Keratinocyte (primary cell): ENCODE data around the gene GALNT2. TPM values are rescaled to one million over a fixed set of nuclear protein-coding genes. Genes with fewer than 3 reads are reported as not detected.
A peak's percentile ranks its signal among the peaks of the same experiment; 100 is the strongest.

Experiments used
- DNase-seq: peaks from one replicate; pipeline ENCODE4 v3.0.0-alpha.2; 2011; ENCODE audit warnings: low read depth, missing footprints, low spot score
- FAIRE-seq: peaks from 2 replicates; lab custom pipeline; 2011; peaks lifted over from hg19 to GRCh38; lab: Jason Lieb, UNC
- H2AFZ ChIP-seq: 2 replicates; pipeline ENCODE4 v1.6.0; 2012; ENCODE audit warnings: low read length, control low read depth, inconsistent platforms; ENCODE audit not compliant: control insufficient read depth
- H3K27ac ChIP-seq: 2 replicates; pipeline ENCODE4 v1.5.1; 2011; ENCODE audit warnings: low read length; ENCODE audit not compliant: control insufficient read depth, insufficient read depth
- H3K27me3 ChIP-seq: 3 replicates; pipeline ENCODE4 v1.6.0; 2011; ENCODE audit warnings: low read length; ENCODE audit not compliant: control insufficient read depth, insufficient read depth; ENCODE audit errors: extremely low read depth
- H3K36me3 ChIP-seq, 2 experiments: 2 replicates in 1 of 2; 3 replicates in 1 of 2; pipeline ENCODE4 v1.5.1; 2011; ENCODE audit warnings: low read length in 2 of 2, mild to moderate bottlenecking in 1 of 2; ENCODE audit not compliant: control insufficient read depth in 2 of 2, insufficient read depth in 2 of 2; ENCODE audit errors: extremely low read depth in 1 of 2
- H3K4me1 ChIP-seq: 3 replicates; pipeline ENCODE4 v1.5.1; 2011; ENCODE audit warnings: low read length; ENCODE audit not compliant: control insufficient read depth, insufficient read depth; ENCODE audit errors: extremely low read depth
- H3K4me2 ChIP-seq: 3 replicates; pipeline ENCODE4 v1.6.0; 2011; ENCODE audit warnings: low read depth, low read length; ENCODE audit not compliant: control insufficient read depth, insufficient read depth; ENCODE audit errors: extremely low read depth
- H3K4me3 ChIP-seq, 3 experiments: fragments of 200-600 bp in 1 of 3; sonication (generic) in 1 of 3; 2 replicates in 2 of 3; 3 replicates in 1 of 3; pipeline ENCODE4 v1.5.1; 2011 to 2016; ENCODE audit warnings: low read length in 3 of 3, mild to moderate bottlenecking in 3 of 3, control low read depth in 2 of 3, inconsistent platforms in 1 of 3, low read depth in 1 of 3, mixed read lengths in 1 of 3, mixed run types in 1 of 3, moderate library complexity in 1 of 3; ENCODE audit not compliant: control insufficient read depth in 2 of 3, insufficient read depth in 2 of 3; ENCODE audit errors: extremely low read depth in 1 of 3
- H3K79me2 ChIP-seq: 2 replicates; pipeline ENCODE4 v1.6.0; 2012; ENCODE audit warnings: low read length; ENCODE audit not compliant: control insufficient read depth, insufficient read depth
- H3K9ac ChIP-seq: 3 replicates; pipeline ENCODE4 v1.6.0; 2011; ENCODE audit warnings: low read length; ENCODE audit not compliant: control insufficient read depth, insufficient read depth; ENCODE audit errors: extremely low read depth
- H3K9me1 ChIP-seq: 3 replicates; pipeline ENCODE4 v1.6.0; 2011; ENCODE audit warnings: low read length; ENCODE audit not compliant: control insufficient read depth, insufficient read depth; ENCODE audit errors: extremely low read depth
- H3K9me3 ChIP-seq: 2 replicates; pipeline ENCODE4 v1.5.1; 2012; ENCODE audit warnings: low read depth, low read length; ENCODE audit not compliant: control insufficient read depth
- H4K20me1 ChIP-seq: 3 replicates; pipeline ENCODE4 v1.6.0; 2011; ENCODE audit warnings: low read length; ENCODE audit not compliant: control insufficient read depth, insufficient read depth; ENCODE audit errors: extremely low read depth
- CTCF ChIP-seq, 3 experiments: IDR thresholded peaks in 1 of 3; conservative IDR thresholded peaks in 1 of 3; optimal IDR thresholded peaks in 1 of 3; 2 replicates in 2 of 3; 3 replicates in 1 of 3; pipeline versions ENCODE3 to v1.5.1; 2011; ENCODE audit warnings: low read length in 3 of 3, mild to moderate bottlenecking in 3 of 3, moderate library complexity in 2 of 3, control low read depth in 1 of 3, inconsistent platforms in 1 of 3; ENCODE audit not compliant: insufficient read depth in 2 of 3; ENCODE audit errors: extremely low read depth in 1 of 3
- EZH2 ChIP-seq: IDR thresholded peaks from one replicate; pipeline ENCODE4 v1.6.1; 2012; ENCODE audit warnings: inconsistent platforms, mild to moderate bottlenecking, low read length, moderate library complexity
- dilution Hi-C: fragments of 300-500 bp; cut with MboI; formaldehyde crosslinking; loops from one replicate; pipeline ENCODE4 v1.7.0; 2020; ENCODE audit warnings: low sequenced_read_pairs; ENCODE audit not compliant: extremely low pct_ligation_motif_present
- polyA plus RNA-seq, 5 experiments: library from polyadenylated mRNA; depleted of rRNA in 3 of 5; stranded (reverse) in 3 of 5; stranded (forward) in 1 of 5; unstranded in 1 of 5; fragments of >200 nt; gene quantifications; 1 replicate in 1 of 5; 2 replicates in 3 of 5; 3 replicates in 1 of 5; pipeline versions ENCODE4 v1.2.1 to v1.2.3, GENCODE V29; 2011 to 2012; ENCODE audit warnings: missing spikeins in 2 of 5, low read depth in 1 of 5, low replicate concordance in 1 of 5

Gene GALNT2
- polyA plus RNA-seq, 1 donor (not counting 4 experiments of a cell fraction or from before 2014, with no cell fraction given), result 61.7 TPM

GRCh38 chr1:230066031-230066430 lies 1.0 kb upstream of the GALNT2 start:
- H3K9me3 ChIP-seq, result no peaks in the 10 kb centered on the region
- peak overlapping the region; percentile 84 for H3K4me2 ChIP-seq
- no peak overlapping the region for H3K27ac ChIP-seq
- H3K36me3 ChIP-seq, result no peaks in the 10 kb centered on the region
- peaks cover under 1% of the 10 kb centered on the region for H3K9me1 ChIP-seq
- peaks cover 12% of the 10 kb centered on the region for H3K4me1 ChIP-seq
- no peak overlapping the region for H3K9ac ChIP-seq
- no peaks in the 10 kb centered on the region for H4K20me1 ChIP-seq
- H3K79me2 ChIP-seq, result peaks cover 37% of the 10 kb centered on the region
- no peak overlapping the region for H2AFZ ChIP-seq
- no peaks in the 10 kb centered on the region for H3K27me3 ChIP-seq
- no peak for DNase-seq
- no peak for FAIRE-seq
- peak overlapping the region in 1 of 3 experiments; percentile 69 for H3K4me3 ChIP-seq
- no peak for TF ChIP-seq EZH2
- no peak for TF ChIP-seq CTCF (optimal IDR thresholded peaks at IDR 0.05 in 1 of 3, IDR thresholded peaks at IDR 0.05 in 1 of 3, conservative IDR thresholded peaks at IDR 0.05 in 1 of 3; ENCODE audit: extremely low read depth in 1 of 3, insufficient read depth in 2 of 3, low read length in 3 of 3)
- dilution Hi-C loops, result no loop called here

- Histone ChIP-seq H3K9ac (peak overlapping the region; percentile 89), H3K4me1 (peaks cover 14% of the 10 kb centered on the region), H3K9me3 (no peaks in the 10 kb centered on the region), H3K79me2 (peaks cover 52% of the 10 kb centered on the region), H3K27me3 (no peaks in the 10 kb centered on the region), H3K4me2 (peak overlapping the region; percentile 100), H3K4me3 (peak overlapping the region; percentile 86 to 96 (median 92)), H3K27ac (peak overlapping the region; percentile 80), H3K9me1 (peaks cover 4% of the 10 kb centered on the region), H2AFZ (peak overlapping the region; percentile 21), H3K36me3 (peaks cover 0 to 2% of the 10 kb centered on the region in 2 experiments), H4K20me1 (peaks cover 4% of the 10 kb centered on the region)
- DNase-seq (no peak), FAIRE-seq (no peak)
- TF ChIP-seq CTCF (optimal IDR thresholded peaks at IDR 0.05 in 1 of 3, IDR thresholded peaks at IDR 0.05 in 1 of 3, conservative IDR thresholded peaks at IDR 0.05 in 1 of 3; ENCODE audit: extremely low read depth in 1 of 3, insufficient read depth in 2 of 3, low read length in 3 of 3) (no peak), EZH2 (no peak)
- dilution Hi-C loops, result no loop called here
Observed at GRCh38 chr1:230067419-230067870, 407 bp downstream of the GALNT2 start.
